Natural killer cell (primary cell): Measurements from ENCODE around the gene SCD5. TPM values are rescaled to one million over a fixed set of nuclear protein-coding genes. Genes with fewer than 3 reads are reported as not detected.

Experiments
- ATAC-seq, 3 donors: fragments of 150-1000 bp in 2 of 3; fragments of 200-7000 bp in 1 of 3; cut with Tn5 transposase; 1 replicate in 1 of 3; 2 replicates in 2 of 3; pipeline ENCODE4 v1.10.0; 2021; ENCODE audit warnings: mild to moderate bottlenecking in 2 of 3, moderate library complexity in 2 of 3
- DNase-seq, 2 donors: peaks; one replicate each; pipeline versions ENCODE4 v3.0.0 to v3.0.0-alpha.2; 2013 to 2021; ENCODE audit warnings: mixed read lengths in 1 of 2
- H3K27ac ChIP-seq: one replicate; pipeline ENCODE4 v1.5.1; 2013; ENCODE audit warnings: mild to moderate bottlenecking, low read length
- H3K27me3 ChIP-seq: one replicate; pipeline ENCODE4 v1.6.1; 2013; ENCODE audit warnings: low read length; ENCODE audit not compliant: control insufficient read depth, insufficient read depth
- H3K36me3 ChIP-seq: one replicate; pipeline ENCODE4 v1.6.1; 2013; ENCODE audit warnings: low read length; ENCODE audit not compliant: control insufficient read depth, insufficient read depth
- H3K4me1 ChIP-seq: one replicate; pipeline ENCODE4 v1.6.1; 2013; ENCODE audit warnings: low read length; ENCODE audit not compliant: control insufficient read depth, insufficient read depth
- H3K4me3 ChIP-seq: one replicate; pipeline ENCODE4 v1.5.1; 2013; ENCODE audit warnings: low read length
- H3K9me3 ChIP-seq: one replicate; pipeline ENCODE4 v1.6.1; 2013; ENCODE audit warnings: low read length; ENCODE audit not compliant: control insufficient read depth, insufficient read depth
- H3K27ac Mint-ChIP-seq, 2 donors: one replicate each; pipeline ENCODE4 v1.8.0; 2022; ENCODE audit warnings: mild to moderate bottlenecking in 2 of 2, mixed read lengths in 2 of 2, moderate library complexity in 1 of 2
- H3K27me3 Mint-ChIP-seq, 2 donors: one replicate each; pipeline ENCODE4 v1.8.0; 2022; ENCODE audit warnings: low read depth in 2 of 2, mixed read lengths in 2 of 2
- H3K36me3 Mint-ChIP-seq: one replicate; pipeline ENCODE4 v1.8.0; 2022; ENCODE audit warnings: mixed read lengths
- H3K4me1 Mint-ChIP-seq, 2 donors: one replicate each; pipeline ENCODE4 v1.8.0; 2022; ENCODE audit warnings: mixed read lengths in 2 of 2
- H3K4me3 Mint-ChIP-seq: one replicate; pipeline ENCODE4 v1.8.0; 2022; ENCODE audit warnings: mild to moderate bottlenecking, moderate library complexity, mixed read lengths
- H3K9me3 Mint-ChIP-seq, 2 donors: one replicate each; pipeline ENCODE4 v1.8.0; 2022; ENCODE audit warnings: mixed read lengths in 2 of 2
- WGBS: methylation state at CpG from one replicate; pipeline ENCODE4 v1.1.7; 2013; ENCODE audit warnings: missing lambda C conversion rate; ENCODE audit not compliant: insufficient coverage; 5-methylcytosine and 5-hydroxymethylcytosine counted together
- intact Hi-C: fragments of 100-400 bp; cut with micrococcal nuclease; formaldehyde crosslinking; loops from one replicate; pipeline ENCODE4 v1.14.2; 2022
- total RNA-seq, 4 donors: library from RNA; stranded (reverse); fragments of 120-200 nt in 1 of 4; gene quantifications; one replicate each; pipeline versions ENCODE4 v1.2.3 to v1.2.4, GENCODE V29; 2013 to 2022
- TF ChIP-seq, protein P1 (sequence below): fragments of 200-600 bp; IDR thresholded peaks from one replicate; pipeline ENCODE4 v1.8.0; 2022; ENCODE audit warnings: antibody characterized with exemption

Gene SCD5
- total RNA-seq, 3 donors from 2014 or later (not counting 1 experiment from before 2014, with no cell fraction given) = 8.9 to 11.6 (median 9.0) TPM

DNA sequence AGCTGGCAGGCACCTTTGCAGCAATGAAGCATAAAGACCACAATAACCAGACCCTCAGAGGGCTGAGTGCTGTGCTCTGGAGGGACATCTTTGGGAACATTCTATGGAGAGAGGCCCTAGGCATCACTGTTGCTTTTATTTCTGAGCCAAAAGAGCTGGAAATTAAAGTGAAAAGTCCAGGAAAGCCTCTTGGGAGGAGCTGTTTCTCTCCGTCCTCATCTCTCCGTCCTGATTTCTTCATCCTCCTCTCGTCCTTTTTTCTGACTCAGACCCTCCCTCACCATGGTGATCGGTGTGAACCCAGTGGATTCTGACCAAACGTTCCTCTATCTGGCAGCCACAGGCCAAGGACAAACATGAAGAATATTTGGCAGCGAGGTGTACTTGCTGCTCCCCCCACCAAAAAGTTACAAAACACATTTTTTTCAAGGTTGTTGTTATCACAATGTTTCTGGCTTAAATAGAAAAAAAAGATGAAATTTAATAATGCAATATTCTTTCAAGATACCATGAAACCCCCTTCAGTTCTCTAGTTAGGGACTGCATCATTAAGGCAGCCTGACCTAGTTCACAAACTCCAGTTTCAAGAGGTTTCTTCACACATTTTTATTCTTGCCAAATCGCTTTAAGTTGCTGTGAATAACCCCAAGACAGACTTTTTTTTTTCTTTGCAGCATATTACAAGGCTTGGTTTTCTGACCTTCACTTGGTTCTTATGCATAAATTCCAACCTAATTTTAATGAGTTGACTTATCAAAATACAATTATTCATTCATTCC, 80.2 kb downstream of the SCD5 start:
- no peak for DNase-seq
- no peak overlapping the region for H3K4me3 ChIP-seq
- Mint-ChIP-seq H3K9me3 (no peaks in the 10 kb centered on the region), H3K27ac (no peak overlapping the region), H3K4me1 (peaks cover 6 to 28% of the 10 kb centered on the region in 2 donors), H3K36me3 (no peaks in the 10 kb centered on the region), H3K27me3 (no peaks in the 10 kb centered on the region), H3K4me3 (no peak overlapping the region)
- no peak overlapping the region for H3K27ac ChIP-seq
- 84% methylated on average over 6 of the region's 7 CpGs for WGBS
- TF ChIP-seq, protein P1, sequence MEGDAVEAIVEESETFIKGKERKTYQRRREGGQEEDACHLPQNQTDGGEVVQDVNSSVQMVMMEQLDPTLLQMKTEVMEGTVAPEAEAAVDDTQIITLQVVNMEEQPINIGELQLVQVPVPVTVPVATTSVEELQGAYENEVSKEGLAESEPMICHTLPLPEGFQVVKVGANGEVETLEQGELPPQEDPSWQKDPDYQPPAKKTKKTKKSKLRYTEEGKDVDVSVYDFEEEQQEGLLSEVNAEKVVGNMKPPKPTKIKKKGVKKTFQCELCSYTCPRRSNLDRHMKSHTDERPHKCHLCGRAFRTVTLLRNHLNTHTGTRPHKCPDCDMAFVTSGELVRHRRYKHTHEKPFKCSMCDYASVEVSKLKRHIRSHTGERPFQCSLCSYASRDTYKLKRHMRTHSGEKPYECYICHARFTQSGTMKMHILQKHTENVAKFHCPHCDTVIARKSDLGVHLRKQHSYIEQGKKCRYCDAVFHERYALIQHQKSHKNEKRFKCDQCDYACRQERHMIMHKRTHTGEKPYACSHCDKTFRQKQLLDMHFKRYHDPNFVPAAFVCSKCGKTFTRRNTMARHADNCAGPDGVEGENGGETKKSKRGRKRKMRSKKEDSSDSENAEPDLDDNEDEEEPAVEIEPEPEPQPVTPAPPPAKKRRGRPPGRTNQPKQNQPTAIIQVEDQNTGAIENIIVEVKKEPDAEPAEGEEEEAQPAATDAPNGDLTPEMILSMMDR = no peak
- no peaks in the 10 kb centered on the region for H3K36me3 ChIP-seq
- no peaks in the 10 kb centered on the region for H3K4me1 ChIP-seq
- intact Hi-C loops = no loop called here
- no peak for ATAC-seq
- H3K27me3 ChIP-seq = no peaks in the 10 kb centered on the region
- no peaks in the 10 kb centered on the region for H3K9me3 ChIP-seq

DNA sequence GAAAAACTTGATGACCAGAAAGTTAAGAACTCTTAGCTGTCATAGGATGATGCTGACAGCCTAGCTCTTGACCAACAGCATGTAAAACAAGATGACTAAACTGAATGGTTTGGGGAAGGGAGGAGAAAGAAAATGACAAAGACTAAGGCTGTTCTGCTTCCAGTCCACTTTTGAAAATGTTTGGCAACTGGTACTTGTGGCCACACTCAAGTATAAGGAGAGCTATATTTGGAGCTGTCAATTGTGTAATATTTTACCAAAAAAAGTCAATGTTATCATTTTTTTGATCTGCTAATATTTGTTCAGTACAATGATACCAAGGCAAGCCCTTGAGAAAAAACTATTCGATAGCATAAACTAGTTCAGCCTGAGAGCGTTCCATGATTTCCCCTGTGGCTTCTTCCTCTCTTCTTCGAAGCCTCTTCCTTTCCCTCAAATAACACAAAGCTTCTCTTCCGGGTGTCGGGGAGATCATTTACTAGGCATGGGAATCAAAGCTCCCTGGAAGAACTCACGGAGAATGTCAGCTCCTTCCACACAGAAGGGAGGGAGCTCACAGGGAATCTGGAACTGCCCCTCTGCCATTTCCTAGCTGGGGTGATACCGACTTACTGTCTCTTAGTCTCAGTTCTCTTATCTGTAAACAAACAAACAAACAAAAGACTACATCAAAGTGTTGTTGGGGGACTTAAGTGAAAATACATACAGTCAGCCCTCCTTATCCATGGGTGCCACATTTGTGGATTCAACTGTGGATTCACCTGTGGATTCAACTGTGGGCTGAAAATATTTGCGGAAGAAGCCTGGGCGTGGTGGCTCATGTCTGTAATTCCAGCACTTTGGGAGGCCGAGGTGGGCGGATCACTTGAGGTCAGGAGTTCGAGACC, 82.6 kb downstream of the SCD5 start:
- H3K27ac Mint-ChIP-seq = no peak overlapping the region

DNA sequence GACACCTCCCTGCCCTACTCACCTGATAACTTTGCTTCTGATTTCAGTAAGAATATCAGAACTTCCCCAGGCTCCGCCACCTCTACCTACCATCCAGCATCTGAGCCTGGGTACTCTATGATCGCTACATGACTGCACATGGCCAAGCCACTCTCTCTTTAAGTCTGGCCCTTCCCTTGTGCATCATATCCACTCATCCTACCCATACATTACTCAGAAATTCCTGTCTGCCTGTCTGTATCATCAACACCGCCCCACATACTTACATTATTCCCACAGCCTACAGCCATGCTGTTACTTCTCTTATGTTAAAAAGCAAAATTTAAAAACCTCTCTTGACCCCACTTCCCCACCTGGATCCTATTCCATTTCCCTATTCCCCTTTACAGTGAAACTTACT, 84.7 kb downstream of the SCD5 start:
- H3K9me3 ChIP-seq = no peaks in the 10 kb centered on the region
- TF ChIP-seq, protein P1 = no peak
- ATAC-seq (no peak), DNase-seq (no peak)
- H3K27ac ChIP-seq = no peak overlapping the region
- H3K27ac Mint-ChIP-seq = no peak overlapping the region
- no peaks in the 10 kb centered on the region for H3K4me1 ChIP-seq
- H3K27me3 ChIP-seq = no peaks in the 10 kb centered on the region
- no peak overlapping the region for H3K4me3 Mint-ChIP-seq
- H3K4me3 ChIP-seq = no peak overlapping the region
- no peaks in the 10 kb centered on the region for H3K9me3 Mint-ChIP-seq
- peaks cover 6 to 27% of the 10 kb centered on the region in 2 donors for H3K4me1 Mint-ChIP-seq
- H3K27me3 Mint-ChIP-seq = no peaks in the 10 kb centered on the region
- 94% methylated on average over 3 of the region's 3 CpGs for whole genome bisulfite sequencing
- no peaks in the 10 kb centered on the region for H3K36me3 ChIP-seq
- H3K36me3 Mint-ChIP-seq = no peaks in the 10 kb centered on the region
- intact Hi-C loops = no loop called here

More for the DNA sequence above, 82.6 kb downstream of the SCD5 start:
- Histone ChIP-seq H3K4me3 (no peak overlapping the region), H3K4me1 (no peaks in the 10 kb centered on the region), H3K27ac (no peak overlapping the region), H3K27me3 (no peaks in the 10 kb centered on the region), H3K36me3 (no peaks in the 10 kb centered on the region), H3K9me3 (no peaks in the 10 kb centered on the region)
- H3K9me3 Mint-ChIP-seq = no peaks in the 10 kb centered on the region
- H3K4me1 Mint-ChIP-seq = peaks cover 6 to 24% of the 10 kb centered on the region in 2 donors
- no peak for ATAC-seq
- 85% methylated on average over 12 of the region's 12 CpGs for WGBS
- no peak for DNase-seq
- TF ChIP-seq, protein P1 = no peak
- no peaks in the 10 kb centered on the region for H3K27me3 Mint-ChIP-seq
- no peaks in the 10 kb centered on the region for H3K36me3 Mint-ChIP-seq
- H3K4me3 Mint-ChIP-seq = no peak overlapping the region
- intact Hi-C loops = no loop called here
